Measurements from ENCODE around the gene UNK.
"Not testable (repeated sequence)": the region's sequence is repeated elsewhere in the genome, so short reads cannot be mapped to it uniquely, and the experiment has no call there.

Gene UNK

DNA sequence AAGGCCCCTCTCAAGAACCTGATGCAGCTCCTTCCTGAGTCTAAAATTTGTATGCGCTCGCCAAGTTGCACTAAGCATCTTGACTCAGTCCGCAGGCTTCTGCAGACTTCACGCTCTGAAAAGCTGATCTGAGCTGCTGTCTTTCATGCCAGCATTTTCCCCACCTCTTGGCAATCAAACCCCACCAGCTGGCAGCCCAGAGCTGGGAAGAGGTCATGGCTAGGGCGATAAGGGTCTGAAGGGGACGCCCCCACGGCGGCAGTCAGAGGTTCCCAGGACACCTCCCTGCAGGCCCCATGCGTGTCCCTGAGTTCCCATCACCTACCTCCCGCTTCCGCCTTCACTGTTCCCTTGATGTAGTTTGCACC, 64.7 kb downstream of the UNK start:
- DNase-seq (ENCODE audit: low spot score), result no peak

DNA sequence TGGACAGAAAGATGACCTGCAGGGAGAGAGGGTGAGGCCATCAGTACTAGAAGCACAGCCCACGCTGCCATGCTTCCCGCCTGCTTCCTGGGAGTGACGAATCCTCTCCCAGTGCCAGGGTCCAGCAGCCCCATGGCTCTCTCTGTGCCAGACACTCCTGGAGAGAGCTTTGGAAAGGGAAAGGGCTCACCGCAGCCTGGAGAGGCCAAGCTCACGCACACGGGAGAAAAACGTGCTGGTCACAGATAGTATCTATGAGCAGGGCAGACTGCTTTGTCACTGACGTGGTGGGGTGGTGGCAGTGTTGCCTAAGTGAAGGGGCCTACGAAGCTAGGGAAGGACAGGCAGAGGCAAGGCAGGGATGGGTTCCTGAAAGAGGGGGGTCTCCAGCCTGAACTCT, 65.1 kb downstream of the UNK start:
- DNase-seq (ENCODE audit: low spot score), result no peak

DNA sequence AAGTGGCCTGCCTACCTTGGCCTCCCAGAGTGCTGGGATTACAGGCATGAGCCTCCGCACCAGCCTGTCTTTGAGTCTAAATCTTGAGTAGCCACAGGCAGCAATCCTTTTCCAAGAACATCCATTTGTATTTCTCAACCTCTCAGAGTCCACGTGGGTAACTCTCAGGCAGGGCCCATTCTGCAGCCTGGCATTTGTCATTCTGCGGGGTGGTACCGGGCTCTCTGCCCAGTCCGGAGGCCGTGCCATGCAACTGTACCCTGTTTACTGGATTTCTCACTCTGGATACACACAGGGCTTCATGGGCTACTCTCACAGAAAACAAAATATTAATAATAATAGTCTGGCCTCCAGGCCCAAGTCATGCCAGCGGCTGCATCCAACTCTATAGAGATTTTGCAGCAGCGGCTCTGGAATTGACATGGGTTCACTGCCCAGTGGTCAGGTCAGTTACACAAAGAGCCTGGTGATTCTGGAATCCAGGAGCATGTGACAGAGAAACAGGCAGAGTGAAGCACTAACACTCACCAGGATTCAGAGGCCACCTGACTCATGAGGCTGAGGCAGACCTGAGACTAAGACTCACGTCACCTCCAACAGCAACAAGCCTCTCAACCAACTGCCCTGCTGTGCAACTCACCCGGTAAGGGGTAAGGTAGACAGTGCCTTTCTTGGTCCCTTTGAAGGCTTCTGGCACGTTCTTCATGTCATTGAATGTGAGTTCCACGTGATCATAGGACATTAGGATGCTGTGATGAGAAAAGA, 66.5 kb downstream of the UNK start:
- peak; percentile 77 for DNase-seq (ENCODE audit: low spot score)

GRCh38 chr17:75851693-75851991, 67.0 kb downstream of the UNK start:
- not testable (repeated sequence) for DNase-seq (ENCODE audit: low spot score)

- no peak for DNase-seq (ENCODE audit: low spot score)
These were observed 68.8 kb downstream of the UNK start for GRCh38 chr17:75853433-75853832.

GRCh38 chr17:75854101-75854748, 69.6 kb downstream of the UNK start:
- DNase-seq (ENCODE audit: low spot score), result peak; percentile 70

DNA sequence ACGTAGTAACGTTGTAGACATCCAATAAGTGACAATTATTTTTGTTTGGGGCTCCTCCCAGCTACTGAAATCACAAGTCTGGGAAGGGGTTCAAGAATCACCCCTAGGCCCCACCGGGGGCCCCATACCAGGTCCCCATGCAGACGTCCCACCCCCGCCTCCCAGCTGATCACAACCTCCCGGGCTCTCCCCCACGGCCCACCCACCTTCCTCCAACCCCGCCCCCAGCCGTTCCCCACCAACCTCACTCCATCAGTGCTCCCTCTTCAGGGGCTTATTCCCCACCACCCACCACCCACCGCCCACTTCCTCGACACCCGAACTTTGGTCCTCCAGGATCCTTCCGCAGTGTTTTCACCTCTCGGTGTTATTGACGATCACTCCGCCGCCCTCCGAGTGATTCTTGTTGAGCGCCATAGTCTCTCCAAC, 70.3 kb downstream of the UNK start:
- no peak for DNase-seq (ENCODE audit: low spot score)

DNA sequence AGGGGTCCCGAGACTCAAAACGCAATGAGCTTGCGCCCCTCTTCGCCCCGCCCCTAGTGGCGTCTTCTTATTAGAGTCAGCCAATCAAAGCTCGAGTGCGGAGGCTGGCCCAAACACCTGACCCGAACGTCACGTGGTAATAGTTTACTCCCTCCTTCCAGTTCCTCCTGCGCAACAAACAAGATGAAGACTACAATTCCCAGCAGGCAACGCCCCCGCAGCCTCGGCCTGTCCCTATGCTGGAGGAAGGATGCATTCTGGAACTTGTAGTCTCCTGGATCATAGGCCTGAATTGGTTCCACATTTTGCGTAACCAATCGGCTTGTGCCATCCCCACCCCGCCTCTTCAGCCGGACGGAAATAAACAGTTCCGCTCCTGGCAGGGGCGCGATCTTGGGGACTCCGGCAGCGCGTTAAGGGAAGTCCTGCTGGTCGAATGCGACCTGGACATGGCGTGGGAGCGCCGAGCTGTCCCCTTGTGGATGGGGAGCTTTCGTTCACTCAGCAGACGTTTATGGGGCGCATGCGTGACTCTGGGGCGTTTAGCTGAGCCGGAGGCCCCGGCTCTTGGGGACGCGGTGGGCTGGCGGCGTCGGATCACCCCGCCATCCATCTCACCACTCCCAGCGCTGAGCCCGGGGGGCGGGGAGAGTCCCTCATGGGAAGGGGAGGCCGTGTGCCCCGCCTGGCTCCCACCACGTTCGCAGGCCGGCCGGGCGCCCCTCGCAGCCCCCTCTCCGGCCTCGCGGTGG, 70.9 kb downstream of the UNK start, which contains the start of gene WBP2:
Gene WBP2, minus strand, starts transcription at position 26 of the 752 bp plus-strand sequence. CDS start 38 bp downstream, outside the sequence.
- peak; percentile 100 for DNase-seq (ENCODE audit: low spot score)

DNA sequence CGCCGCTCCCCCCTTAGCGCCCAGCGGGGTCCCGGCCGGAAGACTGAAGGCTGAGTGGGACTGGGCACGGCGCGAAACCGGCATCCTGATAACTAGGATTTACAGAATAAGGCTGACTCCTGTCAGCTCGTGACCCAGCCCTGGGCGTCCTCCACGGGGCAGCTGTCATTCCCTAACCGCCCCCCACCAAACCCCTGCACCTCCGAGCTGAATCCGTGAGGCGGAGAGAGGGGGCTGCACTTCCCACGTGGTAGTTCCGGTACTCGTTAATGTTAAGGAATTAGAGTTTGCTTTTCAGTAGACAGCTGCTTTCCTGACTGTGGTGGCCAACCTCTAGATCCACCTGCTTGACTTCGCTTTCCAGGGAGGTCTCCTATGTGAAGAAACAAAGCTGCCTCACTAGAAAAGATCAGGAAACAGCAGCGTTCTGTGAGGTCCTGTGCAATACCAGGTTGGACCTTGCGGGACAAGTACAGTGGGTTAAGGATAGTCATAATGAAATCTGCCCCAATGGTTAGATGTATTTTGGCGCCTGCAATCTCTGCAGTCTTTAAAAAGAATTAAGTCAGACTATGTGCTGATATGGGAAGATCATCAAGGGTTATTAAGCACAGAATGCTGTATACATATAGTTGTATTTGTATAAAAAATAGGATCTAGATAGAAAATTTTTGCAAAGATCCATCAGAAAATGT, 71.6 kb downstream of the UNK start:
- DNase-seq (ENCODE audit: low spot score), result peak; percentile 39

GRCh38 chr17:75859358-75859757, 74.8 kb downstream of the UNK start:
- DNase-seq (ENCODE audit: low spot score), result not testable (repeated sequence)

DNA sequence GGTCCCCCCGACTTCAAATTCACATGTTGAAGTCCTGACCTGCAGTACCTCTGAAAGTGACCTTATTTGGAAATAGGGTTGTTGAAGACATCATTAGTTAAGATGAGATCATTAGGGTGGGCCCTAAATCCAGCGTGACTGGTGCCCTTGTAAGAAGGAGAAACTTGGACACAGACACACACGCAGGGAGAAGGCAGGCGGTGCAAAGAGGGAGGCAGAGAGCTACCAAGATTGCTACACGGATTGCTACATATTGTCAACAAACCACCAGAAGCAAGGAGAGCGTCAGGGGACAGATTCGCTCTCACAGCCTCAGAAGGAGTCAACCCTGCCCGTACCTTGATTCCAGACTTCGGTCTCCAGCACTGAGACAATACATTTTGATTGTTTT, 77.3 kb downstream of the UNK start:
- no peak for DNase-seq (ENCODE audit: low spot score)

DNA sequence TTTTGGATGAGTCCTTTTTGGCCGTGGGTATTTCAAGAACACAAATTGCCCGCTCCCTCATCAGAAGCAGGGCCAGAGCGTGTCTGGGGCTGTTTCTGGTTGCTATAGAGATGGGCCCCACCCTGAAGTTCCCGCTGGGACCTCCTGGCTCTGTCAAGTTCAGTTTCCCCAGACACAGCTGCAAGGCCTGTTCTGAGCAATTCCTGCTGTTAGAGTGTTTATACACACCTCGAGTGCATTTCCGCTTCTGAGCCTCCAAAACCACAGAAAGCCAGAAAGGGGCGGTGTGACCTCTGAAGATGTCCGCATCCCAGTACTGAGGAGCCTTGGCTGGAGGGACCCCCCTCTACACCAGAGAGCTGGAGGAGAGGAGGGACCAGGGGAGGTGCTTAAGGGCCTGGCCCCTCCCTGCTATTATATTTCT, 79.9 kb downstream of the UNK start:
- no peak for DNase-seq (ENCODE audit: low spot score)

DNA sequence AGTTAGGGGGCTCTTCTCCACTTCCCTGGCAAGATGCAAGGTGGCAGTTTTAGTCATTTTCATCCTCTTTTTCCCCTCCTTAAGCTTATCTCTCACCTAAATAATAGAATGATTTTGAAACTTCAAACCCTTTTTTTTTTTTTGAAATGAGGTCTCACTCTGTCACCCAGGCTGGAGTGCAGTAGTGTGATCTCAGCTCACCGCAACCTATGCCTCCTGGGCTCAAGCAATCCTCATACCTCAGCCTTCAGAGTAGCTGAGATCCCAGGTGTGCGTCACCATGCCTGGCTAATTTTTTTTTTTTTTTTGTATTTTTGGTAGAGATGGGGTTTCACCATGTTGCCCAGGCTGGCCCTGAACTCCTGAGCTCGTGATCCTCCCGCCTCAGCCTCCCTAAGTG, 80.3 kb downstream of the UNK start:
- not testable (repeated sequence) for DNase-seq (ENCODE audit: low spot score)

DNA sequence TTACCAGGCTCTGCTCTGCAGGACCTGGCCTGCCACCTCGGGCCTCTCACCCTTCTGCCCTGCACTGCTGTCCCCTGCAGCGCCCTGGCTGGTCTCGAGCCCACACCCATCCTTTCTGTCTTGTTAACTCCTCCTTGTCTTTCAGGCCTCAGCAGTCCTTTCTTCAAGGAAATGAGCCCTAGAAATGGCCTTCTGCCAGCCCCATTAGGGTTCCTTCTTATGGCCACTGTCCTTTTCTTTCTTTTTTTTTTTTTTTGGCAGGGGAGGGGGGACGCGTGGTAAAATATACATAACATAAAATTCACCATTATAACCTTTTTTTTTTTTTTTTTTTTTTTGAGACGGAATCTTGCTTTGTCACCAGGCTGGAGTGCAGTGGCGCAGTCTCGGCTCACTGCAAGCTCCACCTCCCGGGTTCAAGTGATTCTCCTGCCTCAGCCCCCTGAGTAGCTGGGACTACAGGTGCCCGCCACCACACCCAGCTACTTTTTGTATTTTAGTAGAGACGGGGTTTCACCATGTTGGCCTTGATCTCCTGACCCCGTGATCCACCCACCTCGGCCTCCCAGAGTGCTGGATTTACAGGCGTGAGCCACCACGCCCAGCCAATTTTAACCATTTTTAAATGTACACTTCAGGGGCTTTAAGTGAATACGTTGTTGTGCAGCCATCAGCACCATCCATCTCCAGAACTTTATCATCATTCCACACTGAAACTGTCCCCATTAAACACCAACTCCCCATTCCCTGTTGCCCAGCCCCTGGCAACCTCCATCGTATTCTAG, 81.0 kb downstream of the UNK start:
- DNase-seq (ENCODE audit: low spot score), result not testable (repeated sequence)

DNA sequence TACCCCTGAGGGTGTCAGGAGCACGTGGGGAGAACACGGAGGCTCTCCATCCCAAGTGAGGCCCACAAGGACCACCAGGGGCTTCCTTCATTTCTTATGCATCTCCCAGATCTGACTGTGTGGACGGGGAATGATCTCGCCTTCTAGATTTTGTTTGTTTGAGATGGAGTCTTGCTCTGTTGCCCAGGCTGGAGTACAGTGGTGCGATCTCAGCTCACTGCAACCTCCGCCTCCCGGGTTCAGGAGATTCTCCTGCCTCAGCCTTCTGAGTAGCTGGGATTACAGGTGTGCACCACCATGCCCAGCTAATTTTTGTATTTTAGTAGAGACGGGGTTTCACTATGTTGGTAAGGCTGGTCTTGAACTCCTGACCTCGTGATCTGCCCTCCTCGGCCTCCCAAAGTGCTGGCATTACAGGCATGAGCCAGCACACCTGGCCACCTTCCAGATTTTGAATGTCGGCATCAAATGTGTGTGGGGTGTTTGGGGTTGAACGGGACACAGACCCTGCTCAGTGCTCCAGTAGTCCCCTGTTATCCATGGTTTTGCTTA, 84.2 kb downstream of the UNK start:
- not testable (repeated sequence) for DNase-seq (ENCODE audit: low spot score)

GRCh38 chr17:75869282-75870141, 84.9 kb downstream of the UNK start:
- peak; percentile 94 for DNase-seq (ENCODE audit: low spot score)

GRCh38 chr17:75870228-75870627, 85.6 kb downstream of the UNK start:
- DNase-seq (ENCODE audit: low spot score), result not testable (repeated sequence)

DNA sequence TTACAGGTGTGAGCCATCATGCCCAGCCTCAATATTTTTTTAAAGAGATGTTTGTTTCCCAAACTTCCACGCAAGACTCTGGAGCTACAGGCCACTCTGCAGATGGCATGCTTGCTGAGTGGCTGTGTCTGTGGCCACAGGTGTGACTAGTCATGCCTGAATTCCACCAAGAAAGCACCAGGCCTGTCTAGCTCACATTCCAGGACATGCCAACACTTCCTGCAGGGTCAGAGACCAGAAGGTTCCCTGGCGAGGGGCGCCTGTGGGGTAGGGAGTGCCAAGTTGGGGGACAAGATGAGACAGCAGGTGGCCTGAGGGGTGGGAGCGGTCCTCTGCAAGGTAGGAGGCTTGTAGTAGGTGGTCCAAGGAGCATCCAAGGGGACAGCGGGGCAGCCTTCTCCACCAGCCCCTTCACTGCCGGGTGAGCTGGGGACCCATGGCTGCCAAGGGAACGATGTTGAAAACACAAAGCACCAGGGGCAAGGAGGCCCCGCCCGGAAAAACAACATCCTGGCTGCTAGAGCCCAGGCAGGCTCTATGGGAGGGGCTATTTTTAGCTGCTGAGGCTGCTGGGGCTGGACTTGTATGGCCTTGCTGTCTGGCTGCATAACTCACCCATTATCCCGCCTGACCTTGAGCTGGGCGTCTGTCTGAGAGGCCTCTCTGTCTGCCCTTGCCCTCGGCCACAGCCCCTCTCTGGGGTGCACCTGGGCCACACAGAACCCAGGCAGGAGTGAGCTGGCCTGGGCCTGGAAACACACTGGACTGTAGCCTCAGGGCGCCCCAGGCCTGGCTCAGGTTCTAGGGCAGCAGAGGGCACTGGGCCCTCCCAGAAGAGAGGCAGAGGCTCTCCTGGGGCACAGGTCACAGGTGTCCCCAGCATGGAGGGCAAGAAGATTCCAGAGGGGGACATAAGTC, 88.1 kb downstream of the UNK start:
- peak; percentile 73 for DNase-seq (ENCODE audit: low spot score)

Measured in pons (tissue), 1 donor.